Measurements from ENCODE around the gene E2F3. TPM values are rescaled to one million over a fixed set of nuclear protein-coding genes. Genes with fewer than 3 reads are reported as not detected.

Gene E2F3
- polyA plus RNA-seq, 2 of the 4 experiments (the other 2 are of a cell fraction), result 14.4 to 18.0 TPM

Small RNA genes within 50 kb of the gene (small RNA-seq; reads per million reads assigned to genes)
- gene RF00019 (0 reads per million in 6 experiments), gene RNU6-141P (0 reads per million in 6 experiments)

Other genes starting within 250 kb of the E2F3 start
- gene MBOAT1, start 189.4 kb upstream of the E2F3 start, polyA plus RNA-seq (2011; rRNA removed), result 5.5 and 5.7 TPM in 2 replicates
- gene MBOAT1, start 189.4 kb upstream of the E2F3 start, polyA plus RNA-seq (2017; fragmentation: RNase III; extraction: RNeasy Plus Mini Kit Qiagen cat#74134 plus additional on column Dnase treatment), result 1.8 to 2.2 TPM (median 1.9 TPM) in 3 replicates
- gene CDKAL1, start 132.6 kb downstream of the E2F3 start, polyA plus RNA-seq (2011; rRNA removed), result 7.2 and 8.3 TPM in 2 replicates
- 4.6 to 4.8 TPM (median 4.7 TPM) in 3 replicates for gene CDKAL1, start 132.6 kb downstream of the E2F3 start, polyA plus RNA-seq (2017; fragmentation: RNase III; extraction: RNeasy Plus Mini Kit Qiagen cat#74134 plus additional on column Dnase treatment)

All from A549 (cell line).